C4-2B (cell line): Measurements from ENCODE around the gene LRRC59.

Source experiments
- ZFX ChIP-seq: fragments of 450-650 bp; IDR thresholded peaks from 2 replicates; pipeline ENCODE4 v1.6.1; 2017
- TF ChIP-seq, protein P1 (sequence below): fragments of 450-650 bp; conservative IDR thresholded peaks from 2 replicates; pipeline ENCODE4 v1.5.1; 2017; ENCODE audit warnings: mild to moderate bottlenecking

DNA sequence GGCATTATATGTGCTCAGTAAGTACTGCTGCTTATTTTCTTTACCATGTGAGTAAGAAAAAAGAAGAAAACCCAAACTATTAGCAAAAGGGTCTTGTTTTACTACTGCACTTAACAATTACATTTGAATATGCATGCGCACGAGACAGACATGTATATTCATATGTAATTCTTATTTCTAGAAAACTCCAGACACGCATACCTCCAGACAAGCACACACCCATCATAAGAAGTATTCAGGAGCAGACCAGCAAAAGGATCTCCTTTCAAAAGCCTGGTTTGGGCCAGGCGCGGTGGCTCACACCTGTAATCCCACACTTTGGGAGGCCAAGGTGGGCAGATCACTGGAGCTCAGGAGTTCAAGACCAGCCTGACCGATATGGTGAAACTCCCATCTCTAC is 7.8 kb downstream of the LRRC59 start:
- TF ChIP-seq, protein P1, sequence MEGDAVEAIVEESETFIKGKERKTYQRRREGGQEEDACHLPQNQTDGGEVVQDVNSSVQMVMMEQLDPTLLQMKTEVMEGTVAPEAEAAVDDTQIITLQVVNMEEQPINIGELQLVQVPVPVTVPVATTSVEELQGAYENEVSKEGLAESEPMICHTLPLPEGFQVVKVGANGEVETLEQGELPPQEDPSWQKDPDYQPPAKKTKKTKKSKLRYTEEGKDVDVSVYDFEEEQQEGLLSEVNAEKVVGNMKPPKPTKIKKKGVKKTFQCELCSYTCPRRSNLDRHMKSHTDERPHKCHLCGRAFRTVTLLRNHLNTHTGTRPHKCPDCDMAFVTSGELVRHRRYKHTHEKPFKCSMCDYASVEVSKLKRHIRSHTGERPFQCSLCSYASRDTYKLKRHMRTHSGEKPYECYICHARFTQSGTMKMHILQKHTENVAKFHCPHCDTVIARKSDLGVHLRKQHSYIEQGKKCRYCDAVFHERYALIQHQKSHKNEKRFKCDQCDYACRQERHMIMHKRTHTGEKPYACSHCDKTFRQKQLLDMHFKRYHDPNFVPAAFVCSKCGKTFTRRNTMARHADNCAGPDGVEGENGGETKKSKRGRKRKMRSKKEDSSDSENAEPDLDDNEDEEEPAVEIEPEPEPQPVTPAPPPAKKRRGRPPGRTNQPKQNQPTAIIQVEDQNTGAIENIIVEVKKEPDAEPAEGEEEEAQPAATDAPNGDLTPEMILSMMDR, result no peak
- no peak for TF ChIP-seq ZFX
